GM23248 (cell line): Measurements from ENCODE around the gene CAMSAP3. TPM values are rescaled to one million over a fixed set of nuclear protein-coding genes. Genes with fewer than 3 reads are reported as not detected.

Experiments
- DNase-seq: peaks from one replicate; pipeline ENCODE4 v3.0.0-alpha.2; 2015
- H2AFZ ChIP-seq: fragments of 200-600 bp; sonication (generic); 2 replicates; pipeline ENCODE4 v1.6.1; 2016; ENCODE audit warnings: antibody characterized with exemption
- H3F3A ChIP-seq: fragments of 200-600 bp; sonication (generic); 2 replicates; pipeline ENCODE4 v1.6.1; 2016; ENCODE audit warnings: mild to moderate bottlenecking, antibody characterized with exemption, mixed run types; ENCODE audit not compliant: insufficient read depth
- H3K27ac ChIP-seq: fragments of 200-600 bp; sonication (generic); 2 replicates; pipeline ENCODE4 v1.5.1; 2016; ENCODE audit warnings: mild to moderate bottlenecking
- H3K27me3 ChIP-seq: fragments of 200-600 bp; sonication (generic); replicated peaks from 2 replicates; pipeline ENCODE4 v1.6.1; 2016; ENCODE audit warnings: mild to moderate bottlenecking; ENCODE audit not compliant: insufficient read depth
- H3K36me3 ChIP-seq: fragments of 200-600 bp; sonication (generic); 2 replicates; pipeline ENCODE4 v1.6.1; 2016; ENCODE audit warnings: low read depth, mild to moderate bottlenecking
- H3K4me1 ChIP-seq: fragments of 200-600 bp; sonication (generic); 2 replicates; pipeline ENCODE4 v1.6.1; 2016; ENCODE audit warnings: mild to moderate bottlenecking; ENCODE audit not compliant: insufficient read depth
- H3K4me2 ChIP-seq: fragments of 200-600 bp; sonication (generic); one replicate; pipeline ENCODE4 v1.6.1; 2016; ENCODE audit warnings: mild to moderate bottlenecking; ENCODE audit not compliant: unreplicated experiment
- H3K4me3 ChIP-seq: fragments of 200-600 bp; sonication (generic); 2 replicates; pipeline ENCODE4 v1.5.1; 2016; ENCODE audit warnings: mild to moderate bottlenecking
- H3K79me2 ChIP-seq: fragments of 200-600 bp; sonication (generic); 2 replicates; pipeline ENCODE4 v1.6.1; 2016; ENCODE audit warnings: mild to moderate bottlenecking; ENCODE audit not compliant: insufficient read depth
- H3K9ac ChIP-seq: fragments of 200-600 bp; sonication (generic); 2 replicates; pipeline ENCODE4 v1.6.1; 2016; ENCODE audit warnings: mild to moderate bottlenecking
- H3K9me2 ChIP-seq: fragments of 200-600 bp; sonication (generic); 2 replicates; pipeline ENCODE4 v1.6.1; 2016; ENCODE audit warnings: mixed run types, mild to moderate bottlenecking, moderate library complexity; ENCODE audit not compliant: insufficient read depth
- H3K9me3 ChIP-seq: fragments of 200-600 bp; sonication (generic); one replicate; pipeline ENCODE4 v1.6.1; 2017; ENCODE audit warnings: low read depth
- H4K20me1 ChIP-seq: fragments of 200-600 bp; sonication (generic); 2 replicates; pipeline ENCODE4 v1.6.0; 2016; ENCODE audit not compliant: insufficient read depth
- EZH2 ChIP-seq: fragments of 200-600 bp; sonication (generic); IDR thresholded peaks from 2 replicates; pipeline ENCODE4 v1.6.1; 2018; ENCODE audit warnings: antibody characterized with exemption, mild to moderate bottlenecking; ENCODE audit not compliant: insufficient read depth, poor library complexity, severe bottlenecking
- EZH2phosphoT487 ChIP-seq: fragments of 200-600 bp; sonication (generic); IDR thresholded peaks from 2 replicates; pipeline ENCODE4 v1.6.1; 2018; ENCODE audit warnings: antibody characterized with exemption, moderate library complexity, mild to moderate bottlenecking, low read depth; ENCODE audit not compliant: insufficient read depth
- WGBS, 2 experiments: methylation state at CpG; one replicate each; pipeline ENCODE4 v1.1.6; 2015 to 2017; ENCODE audit warnings: low lambda C conversion rate in 2 of 2, low coverage in 1 of 2; ENCODE audit errors: missing lambda C conversion rate in 2 of 2; 5-methylcytosine and 5-hydroxymethylcytosine counted together
- in situ Hi-C: fragments of 300-500 bp; cut with MboI; formaldehyde crosslinking; loops from 2 replicates; pipeline ENCODE4 v1.15.0; 2020
- polyA plus RNA-seq: library from polyadenylated mRNA; unstranded; fragments of >200 nt; fragmentation: Nextera tagmentation; extraction: Ambion mirVana; gene quantifications from 2 replicates; pipeline ENCODE4 v1.2.1, GENCODE V29; 2016
- total RNA-seq: library from RNA; depleted of rRNA; stranded (reverse); fragments of >200 nt; shearing (Covaris generic); gene quantifications from 2 replicates; pipeline ENCODE4 v1.2.3, GENCODE V29; 2014

CAMSAP3 gene
- total and polyA plus RNA-seq, 2 experiments from 2014 or later: not detected

- no peaks in the 10 kb centered on the region for H4K20me1 ChIP-seq
- no peak overlapping the region for H3K4me3 ChIP-seq
- H3K9me2 ChIP-seq: no peaks in the 10 kb centered on the region
- H2AFZ ChIP-seq: no peak overlapping the region
- H3K4me1 ChIP-seq: no peaks in the 10 kb centered on the region
- H3K36me3 ChIP-seq: no peaks in the 10 kb centered on the region
- H3K9ac ChIP-seq: no peak overlapping the region
- no peak overlapping the region for H3K4me2 ChIP-seq
- no peaks in the 10 kb centered on the region for H3F3A ChIP-seq
- H3K9me3 ChIP-seq: no peaks in the 10 kb centered on the region
- no peaks in the 10 kb centered on the region for H3K79me2 ChIP-seq
- TF ChIP-seq EZH2phosphoT487: no peak
- TF ChIP-seq EZH2: no peak
- 79 to 85% methylated on average over 20 to 26 of the region's 26 CpGs for WGBS, 2 experiments
- no peak overlapping the region for H3K27ac ChIP-seq
- in situ Hi-C loops: no loop called here
- H3K27me3 ChIP-seq: peaks cover 6% of the 10 kb centered on the region; the same call in 1 of the 2 replicates
- DNase-seq: no peak
Measured at GRCh38 chr19:7647156-7647555, 51.5 kb downstream of the CAMSAP3 start.

- no peaks in the 10 kb centered on the region for H3K9me2 ChIP-seq
- no peak overlapping the region for H3K27ac ChIP-seq
- DNase-seq: no peak
- peaks cover 6% of the 10 kb centered on the region; the same call in 1 of the 2 replicates for H3K27me3 ChIP-seq
- in situ Hi-C loops: no loop called here
- H3K9ac ChIP-seq: no peak overlapping the region
- H3K36me3 ChIP-seq: no peaks in the 10 kb centered on the region
- H3K4me3 ChIP-seq: no peak overlapping the region
- H3K4me1 ChIP-seq: no peaks in the 10 kb centered on the region
- H3K79me2 ChIP-seq: no peaks in the 10 kb centered on the region
- H3K4me2 ChIP-seq: no peak overlapping the region
- H4K20me1 ChIP-seq: no peaks in the 10 kb centered on the region
- TF ChIP-seq EZH2: no peak
- no peak for TF ChIP-seq EZH2phosphoT487
- H3F3A ChIP-seq: no peaks in the 10 kb centered on the region
- H3K9me3 ChIP-seq: no peaks in the 10 kb centered on the region
- 66 to 73% methylated on average over 15 of the region's 15 CpGs for WGBS, 2 experiments
- H2AFZ ChIP-seq: no peak overlapping the region
Measured at GRCh38 chr19:7648265-7649014, 52.8 kb downstream of the CAMSAP3 start.

- H3K36me3 ChIP-seq: no peaks in the 10 kb centered on the region
- H3K4me2 ChIP-seq: no peak overlapping the region
- no peak overlapping the region for H2AFZ ChIP-seq
- no peaks in the 10 kb centered on the region for H3K9me2 ChIP-seq
- no peak for DNase-seq
- TF ChIP-seq EZH2 (no peak), EZH2phosphoT487 (no peak)
- in situ Hi-C loops: no loop called here
- H3K4me1 ChIP-seq: no peaks in the 10 kb centered on the region
- H3K9me3 ChIP-seq: no peaks in the 10 kb centered on the region
- H3K27me3 ChIP-seq: peaks cover 6% of the 10 kb centered on the region; the same call in 1 of the 2 replicates
- H3K27ac ChIP-seq: no peak overlapping the region
- 35 to 43% methylated on average over 2 of the region's 2 CpGs for WGBS, 2 experiments
- H3K4me3 ChIP-seq: no peak overlapping the region
- H4K20me1 ChIP-seq: no peaks in the 10 kb centered on the region
- H3K9ac ChIP-seq: no peak overlapping the region
- H3F3A ChIP-seq: no peaks in the 10 kb centered on the region
- no peaks in the 10 kb centered on the region for H3K79me2 ChIP-seq
Measured at GRCh38 chr19:7650148-7650547, 54.5 kb downstream of the CAMSAP3 start.

GRCh38 chr19:7652061-7652641 is 56.5 kb downstream of the CAMSAP3 start:
- Histone ChIP-seq H3K79me2 (no peaks in the 10 kb centered on the region), H3K9ac (peak overlapping the region; percentile 17; the same call in 1 of the 2 replicates), H3K4me1 (no peaks in the 10 kb centered on the region), H3K4me3 (peak overlapping the region; percentile 49), H3K4me2 (peak overlapping the region; percentile 59), H2AFZ (peak overlapping the region; percentile 77), H3K27ac (no peak overlapping the region), H3K27me3 (peaks cover 6% of the 10 kb centered on the region; the same call in 1 of the 2 replicates), H3K9me2 (no peaks in the 10 kb centered on the region), H3F3A (no peaks in the 10 kb centered on the region), H3K36me3 (no peaks in the 10 kb centered on the region), H4K20me1 (no peaks in the 10 kb centered on the region), H3K9me3 (no peaks in the 10 kb centered on the region)
- WGBS, 2 experiments: 4 to 5% methylated on average over 28 of the region's 28 CpGs
- peak; percentile 74 for DNase-seq
- in situ Hi-C loops: no loop called here
- no peak for TF ChIP-seq EZH2phosphoT487
